ENCODE data around the gene GSTO2.

Gene GSTO2

GRCh38 chr10:104340641-104341040, 71.7 kb downstream of the GSTO2 start:
- DNase-seq (ENCODE audit: low read depth in 3 of 3), result no peak

- no peak for DNase-seq (ENCODE audit: low read depth in 3 of 3)
Measured at GRCh38 chr10:104342941-104343411, 74.0 kb downstream of the GSTO2 start.

- no peak for DNase-seq (ENCODE audit: low read depth in 3 of 3)
Measured at GRCh38 chr10:104344219-104344618, 75.2 kb downstream of the GSTO2 start.

DNA sequence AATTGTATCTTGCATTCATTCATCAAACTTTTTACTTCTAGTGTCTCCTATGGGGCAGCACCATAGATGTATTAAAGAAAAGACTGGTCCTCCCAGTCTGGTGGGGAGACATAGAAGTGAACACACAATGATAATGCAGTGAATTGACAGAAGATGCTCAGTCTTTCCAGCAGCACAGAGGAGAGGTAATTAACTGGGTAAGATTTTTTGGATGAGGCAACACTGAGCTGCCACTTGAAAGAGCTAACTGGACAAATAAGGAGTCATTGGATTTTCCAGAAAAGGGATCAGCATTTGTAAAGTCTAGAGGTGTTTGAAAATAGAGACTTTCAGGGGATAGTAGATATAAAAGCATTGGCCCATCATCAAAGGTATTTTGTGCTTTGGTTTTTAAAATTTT, 76.5 kb downstream of the GSTO2 start:
- DNase-seq (ENCODE audit: low read depth in 3 of 3), result no peak

DNA sequence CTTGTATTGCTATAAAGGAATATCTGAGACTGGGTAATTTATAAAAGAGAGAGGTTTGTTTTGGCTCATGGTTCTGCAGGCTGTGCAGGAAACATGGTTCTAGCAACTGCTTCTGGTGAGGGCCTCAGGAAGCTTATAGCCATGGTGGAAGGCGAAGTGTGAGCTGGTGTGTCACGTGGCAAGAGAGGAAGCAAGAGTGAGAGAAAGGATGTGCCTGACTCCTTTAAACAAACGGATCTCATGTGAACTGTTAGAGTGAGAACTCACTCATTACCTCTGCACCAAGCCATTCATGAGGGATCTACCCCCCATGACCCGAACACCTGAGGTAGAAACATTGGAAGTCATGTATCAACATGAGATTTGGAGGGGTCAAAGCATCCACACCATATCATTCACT, 77.0 kb downstream of the GSTO2 start:
- DNase-seq (ENCODE audit: low read depth in 3 of 3), result no peak

GRCh38 chr10:104347295-104348045, 78.5 kb downstream of the GSTO2 start:
- no peak for DNase-seq (ENCODE audit: low read depth in 3 of 3)

- DNase-seq (ENCODE audit: low read depth in 3 of 3), result no peak
Measured at GRCh38 chr10:104348601-104349000, 79.6 kb downstream of the GSTO2 start.

GRCh38 chr10:104349623-104350126, 80.7 kb downstream of the GSTO2 start:
- no peak for DNase-seq (ENCODE audit: low read depth in 3 of 3)

DNA sequence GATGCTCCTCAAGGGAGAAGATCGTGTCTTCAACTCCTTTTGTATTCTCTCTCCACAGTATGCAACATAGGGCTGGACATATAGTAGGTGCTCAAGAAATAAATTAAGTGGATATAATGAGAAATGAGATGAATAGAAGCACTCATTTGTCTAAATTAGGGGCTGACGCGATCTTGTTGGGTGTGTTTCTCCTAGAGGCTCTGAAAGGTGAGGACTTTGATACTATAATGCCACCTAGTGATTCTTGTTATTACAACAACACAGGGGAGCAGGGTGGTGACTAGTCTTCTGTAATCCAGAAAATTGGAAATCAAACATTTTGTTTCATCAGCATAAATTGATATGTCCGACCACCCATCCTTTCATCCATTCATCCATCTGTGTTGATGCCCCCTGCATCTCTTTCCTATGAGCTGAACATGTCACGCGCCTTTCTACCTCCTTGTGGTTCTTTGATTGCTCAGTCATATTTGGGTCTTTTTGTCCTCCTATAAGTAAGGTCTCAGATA, 81.2 kb downstream of the GSTO2 start:
- no peak for DNase-seq (ENCODE audit: low read depth in 3 of 3)

DNA sequence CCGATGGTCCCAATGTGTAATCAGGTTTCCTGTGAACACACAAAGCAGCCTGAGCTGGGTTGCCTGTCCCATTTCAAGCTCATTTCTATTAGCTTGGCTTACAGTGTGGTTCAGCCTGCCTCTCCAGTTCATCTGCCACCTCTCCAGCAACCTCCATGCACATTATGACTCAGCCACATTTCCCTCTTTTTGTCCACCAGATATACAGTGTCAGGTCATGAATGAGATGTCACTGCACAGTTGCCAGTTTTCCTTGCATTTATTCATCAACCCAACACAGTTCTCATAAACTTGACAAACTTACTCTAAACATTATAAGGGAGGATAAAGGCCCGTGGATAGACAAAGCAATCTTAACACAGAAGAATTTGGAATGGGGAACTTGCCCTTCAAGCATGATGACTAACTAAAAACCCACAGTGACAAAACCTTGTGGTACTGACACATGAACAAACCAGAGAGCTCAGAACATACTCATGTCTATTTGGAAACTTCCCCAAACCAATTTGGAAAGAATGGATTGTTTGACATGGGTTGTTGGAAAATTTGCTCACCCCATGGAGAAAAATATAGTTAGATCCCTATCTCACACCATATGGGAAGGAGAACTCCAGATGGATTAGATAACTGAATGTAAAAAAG, 82.2 kb downstream of the GSTO2 start:
- DNase-seq (ENCODE audit: low read depth in 3 of 3), result no peak

DNA sequence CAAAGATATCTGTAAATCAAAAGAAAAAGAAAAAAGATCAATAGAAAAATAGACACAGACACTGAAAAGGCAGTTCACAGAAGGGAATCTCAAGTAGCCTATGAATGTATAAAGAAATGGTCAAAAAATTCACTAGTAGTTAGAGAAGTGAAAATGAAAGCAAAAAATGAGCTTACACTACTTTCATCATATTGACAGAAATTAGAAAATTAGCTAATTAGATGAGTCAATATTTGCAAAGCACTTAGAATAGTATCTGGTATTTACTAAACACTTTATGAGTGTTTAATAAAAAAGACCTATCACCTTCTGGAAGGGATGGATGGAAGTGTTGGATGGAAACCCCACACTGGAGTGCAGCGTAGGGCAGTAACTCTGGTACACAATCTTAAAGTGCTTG, 82.9 kb downstream of the GSTO2 start:
- DNase-seq (ENCODE audit: low read depth in 3 of 3), result no peak

- DNase-seq (ENCODE audit: low read depth in 3 of 3), result peak; percentile 79 to 87 (median 81)
Measured at GRCh38 chr10:104353325-104354048, 84.5 kb downstream of the GSTO2 start, which contains the start of gene CFAP58. TSS of gene CFAP58 (plus strand) at chr10:104353833. CDS start at chr10:104353898, 65 bp downstream.
